PC-9 (cell line): ENCODE measurements around the gene OXCT1. TPM values are rescaled to one million over a fixed set of nuclear protein-coding genes. Genes with fewer than 3 reads are reported as not detected.

ENCODE experiments used
- BruUV-seq: library from RNA; stranded (reverse); fragments of 400-500 nt; replicated peaks from 2 replicates; lab custom pipeline; 2021; lab: Mats Ljungman, UMichigan
- CTCF ChIA-PET: fragments of 300-600 bp; sonication (Branson Sonifier 250); formaldehyde crosslinking; loops from one replicate; lab custom pipeline; 2022; ENCODE audit warnings: antibody characterized with exemption; lab: Charles Lee
- POLR2A ChIA-PET: fragments of 300-600 bp; sonication (Branson Sonifier 250); formaldehyde crosslinking; loops from one replicate; lab custom pipeline; 2022; ENCODE audit warnings: antibody characterized with exemption; ENCODE audit not compliant: unreplicated experiment; lab: Charles Lee
- DNase-seq, 2 experiments: peaks; one replicate each; pipeline versions ENCODE4 v3.0.0 to v3.0.0-alpha.2; 2015 to 2022; ENCODE audit warnings: mixed read lengths in 1 of 2
- H2AFZ ChIP-seq: fragments of 200-600 bp; sonication (generic); 2 replicates; pipeline ENCODE4 v1.8.1; 2017; ENCODE audit warnings: antibody characterized with exemption
- H3F3A ChIP-seq: fragments of 200-600 bp; sonication (generic); 2 replicates; pipeline ENCODE4 v1.8.1; 2017; ENCODE audit warnings: antibody characterized with exemption, mild to moderate bottlenecking, low read depth; ENCODE audit not compliant: insufficient read depth
- H3K27ac ChIP-seq: fragments of 200-600 bp; sonication (generic); 2 replicates; pipeline ENCODE4 v1.6.1; 2016; ENCODE audit warnings: mixed run types
- H3K27me3 ChIP-seq: fragments of 200-600 bp; sonication (generic); 2 replicates; pipeline ENCODE4 v1.6.1; 2016; ENCODE audit warnings: low read depth, mixed run types; ENCODE audit not compliant: insufficient read depth
- H3K36me3 ChIP-seq: fragments of 200-600 bp; sonication (generic); 2 replicates; pipeline ENCODE4 v1.6.1; 2016; ENCODE audit warnings: low read depth, mixed run types
- H3K4me1 ChIP-seq: fragments of 200-600 bp; sonication (generic); replicated peaks from 2 replicates; pipeline ENCODE4 v1.6.1; 2016; ENCODE audit warnings: mixed run types; ENCODE audit not compliant: insufficient read depth
- H3K4me2 ChIP-seq: fragments of 200-600 bp; sonication (generic); 2 replicates; pipeline ENCODE4 v1.6.1; 2017; ENCODE audit warnings: mixed run types
- H3K4me3 ChIP-seq: fragments of 200-600 bp; sonication (generic); 2 replicates; pipeline ENCODE4 v1.6.1; 2016; ENCODE audit warnings: mixed run types
- H3K79me2 ChIP-seq: fragments of 200-600 bp; sonication (generic); 2 replicates; pipeline ENCODE4 v1.6.1; 2017; ENCODE audit warnings: low read depth, mixed run types
- H3K9me2 ChIP-seq: fragments of 200-600 bp; sonication (generic); 2 replicates; pipeline ENCODE4 v1.8.1; 2017; ENCODE audit warnings: mild to moderate bottlenecking; ENCODE audit not compliant: insufficient read depth
- H3K9me3 ChIP-seq: fragments of 200-600 bp; sonication (generic); 2 replicates; pipeline ENCODE4 v1.8.1; 2016; ENCODE audit warnings: low read depth; ENCODE audit not compliant: insufficient read depth
- H4K20me1 ChIP-seq: fragments of 200-600 bp; sonication (generic); 2 replicates; pipeline ENCODE4 v1.8.1; 2017; ENCODE audit not compliant: insufficient read depth
- CTCF ChIP-seq: fragments of 200-600 bp; sonication (generic); conservative IDR thresholded peaks from 2 replicates; pipeline ENCODE4 v1.6.1; 2017; ENCODE audit warnings: mixed run types, antibody characterized with exemption, mild to moderate bottlenecking, moderate library complexity
- EZH2 ChIP-seq: fragments of 200-600 bp; sonication (generic); IDR thresholded peaks from 2 replicates; pipeline ENCODE4 v1.8.0; 2017; ENCODE audit warnings: antibody characterized with exemption, low read depth
- intact Hi-C: fragments of 100-400 bp; cut with micrococcal nuclease; formaldehyde crosslinking; loops from one replicate; pipeline ENCODE4 v1.10.0; 2022; ENCODE audit not compliant: unreplicated experiment
- total RNA-seq: library from RNA; stranded (reverse); gene quantifications from 2 replicates; pipeline ENCODE4 v1.2.3, GENCODE V29; 2021

Gene OXCT1
- total RNA-seq, 1 experiment from 2014 or later, result 29.7 TPM

- H3K9me2 ChIP-seq, result no peaks in the 10 kb centered on the region
- intact Hi-C loops, result no loop called here
- H3F3A ChIP-seq, result no peaks in the 10 kb centered on the region
- BruUV-seq, result no TSS peak
- DNase-seq, result no peak
- H4K20me1 ChIP-seq, result no peaks in the 10 kb centered on the region
- no peaks in the 10 kb centered on the region for H3K27me3 ChIP-seq
- no peak overlapping the region for H3K4me2 ChIP-seq
- H3K27ac ChIP-seq, result no peak overlapping the region
- TF ChIP-seq CTCF, result no peak
- TF ChIP-seq EZH2, result no peak
- no peaks in the 10 kb centered on the region for H3K4me1 ChIP-seq
- H3K79me2 ChIP-seq, result no peaks in the 10 kb centered on the region
- H2AFZ ChIP-seq, result no peak overlapping the region
- H3K4me3 ChIP-seq, result no peak overlapping the region
- H3K36me3 ChIP-seq, result no peaks in the 10 kb centered on the region
- POLR2A ChIA-PET, result no interaction called here
- CTCF ChIA-PET, result no interaction called here
- no peaks in the 10 kb centered on the region for H3K9me3 ChIP-seq
These were observed 50.1 kb downstream of the OXCT1 start for GRCh38 chr5:41820150-41820549.

GRCh38 chr5:41817625-41818301 is 52.5 kb downstream of the OXCT1 start:
- ChIA-PET CTCF (no interaction called here), POLR2A (no interaction called here)
- Histone ChIP-seq H3F3A (no peaks in the 10 kb centered on the region), H4K20me1 (no peaks in the 10 kb centered on the region), H3K36me3 (no peaks in the 10 kb centered on the region), H3K9me3 (no peaks in the 10 kb centered on the region), H3K27me3 (no peaks in the 10 kb centered on the region), H2AFZ (no peak overlapping the region), H3K4me3 (no peak overlapping the region), H3K4me1 (no peaks in the 10 kb centered on the region), H3K4me2 (no peak overlapping the region), H3K9me2 (no peaks in the 10 kb centered on the region), H3K79me2 (no peaks in the 10 kb centered on the region), H3K27ac (no peak overlapping the region)
- TF ChIP-seq EZH2 (no peak), CTCF (no peak)
- no peak for DNase-seq
- BruUV-seq, result no TSS peak
- intact Hi-C loops, result no loop called here

GRCh38 chr5:41815663-41816229 is 54.5 kb downstream of the OXCT1 start:
- TF ChIP-seq EZH2, result no peak
- no TSS peak for BruUV-seq
- Histone ChIP-seq H3K4me3 (no peak overlapping the region), H3K4me1 (no peaks in the 10 kb centered on the region), H2AFZ (no peak overlapping the region), H3F3A (no peaks in the 10 kb centered on the region), H3K9me2 (no peaks in the 10 kb centered on the region), H4K20me1 (no peaks in the 10 kb centered on the region), H3K4me2 (no peak overlapping the region), H3K27me3 (no peaks in the 10 kb centered on the region), H3K79me2 (no peaks in the 10 kb centered on the region), H3K9me3 (no peaks in the 10 kb centered on the region), H3K27ac (no peak overlapping the region), H3K36me3 (no peaks in the 10 kb centered on the region)
- CTCF ChIA-PET, result interaction anchor here (0.6 kb wide), 1 partner anchor 1134 kb away, joined by 3 read pairs; no protein-coding TSS in a partner anchor
- POLR2A ChIA-PET, result no interaction called here
- no peak for DNase-seq
- intact Hi-C loops, result no loop called here
